ENCODE measurements around the gene P2RY12.

GRCh38 chr3:151318991-151319390 is 65.6 kb downstream of the P2RY12 start:
- TF ChIP-seq CTCF (IDR thresholded peaks at IDR 0.05) (no peak), POLR2A (IDR thresholded peaks at IDR 0.05) (no peak)
